ENCODE results near the gene NCR2. TPM values are rescaled to one million over a fixed set of nuclear protein-coding genes. Genes with fewer than 3 reads are reported as not detected.

NCR2 gene
- total RNA-seq, 1 experiment from 2014 or later = not detected

DNA sequence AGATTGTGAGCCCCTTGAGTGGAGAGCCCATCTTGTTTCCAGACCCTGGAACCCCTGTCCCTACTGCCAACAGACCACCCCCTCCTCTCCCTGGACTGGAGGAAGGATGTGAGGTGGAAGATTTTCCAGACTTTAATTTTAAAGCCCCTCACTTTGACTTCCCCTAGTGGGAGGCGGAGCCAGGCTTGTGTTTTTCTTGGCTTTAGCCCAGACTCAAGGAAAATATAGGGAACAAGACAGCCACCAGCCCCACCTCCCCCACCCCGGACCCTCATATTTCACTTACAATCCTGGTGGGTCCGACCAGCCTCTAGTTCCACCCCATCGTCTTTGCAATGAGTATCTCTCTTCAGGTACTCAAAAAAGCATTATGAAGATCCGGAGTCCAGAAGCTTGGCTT lies 40.8 kb downstream of the NCR2 start:
- H4K20me1 ChIP-seq (ENCODE audit: insufficient read depth) = no peaks in the 10 kb centered on the region
- CTCF ChIA-PET = no interaction called here
- no peak overlapping the region for H3K27ac ChIP-seq
- H3K9me2 ChIP-seq (ENCODE audit: insufficient read depth) = no peaks in the 10 kb centered on the region
- H3K4me2 ChIP-seq = no peak overlapping the region
- no peak overlapping the region for H2AFZ ChIP-seq
- TF ChIP-seq EZH2 (IDR thresholded peaks at IDR 0.05; ENCODE audit: low read depth) = no peak
- no peak for TF ChIP-seq CTCF (conservative IDR thresholded peaks at IDR 0.05)
- H3K4me3 ChIP-seq = no peak overlapping the region
- POLR2A ChIA-PET (ENCODE audit: unreplicated experiment) = no interaction called here
- DNase-seq = no peak
- no peaks in the 10 kb centered on the region for H3K4me1 ChIP-seq (replicated peaks; ENCODE audit: insufficient read depth)
- no peaks in the 10 kb centered on the region for H3K36me3 ChIP-seq (ENCODE audit: low read depth)
- H3K27me3 ChIP-seq (ENCODE audit: insufficient read depth, low read depth) = 0 out of 2 replicates have a peak, but pooled peaks cover 13% of the 10 kb centered on the region
- H3K79me2 ChIP-seq (ENCODE audit: low read depth) = no peaks in the 10 kb centered on the region
- BruUV-seq (replicated peaks) = no TSS peak
- no peaks in the 10 kb centered on the region for H3F3A ChIP-seq (ENCODE audit: insufficient read depth, low read depth)
- intact Hi-C loops (cut with micrococcal nuclease; ENCODE audit: unreplicated experiment) = no loop called here
- no peaks in the 10 kb centered on the region for H3K9me3 ChIP-seq (ENCODE audit: insufficient read depth, low read depth)

DNA sequence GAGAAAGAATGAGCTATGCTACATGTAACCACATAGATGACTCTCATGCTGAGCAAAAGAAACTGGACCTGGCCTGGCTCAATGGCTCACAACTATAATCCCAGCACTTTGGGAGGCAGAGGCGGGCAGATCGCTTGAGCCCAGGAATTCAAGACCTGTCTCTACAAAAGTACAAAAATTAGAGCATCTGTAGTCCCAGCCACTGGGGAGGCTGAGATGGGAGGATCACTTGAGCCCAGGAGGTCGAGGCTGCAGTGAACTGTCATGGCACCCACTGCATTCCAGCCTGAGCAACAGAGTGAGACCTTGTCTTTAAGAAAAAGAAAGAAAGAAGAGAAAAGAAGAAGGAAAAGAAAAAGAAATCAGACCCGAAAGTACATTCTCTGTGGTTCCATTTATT lies 41.7 kb downstream of the NCR2 start:
- no TSS peak for BruUV-seq (replicated peaks)
- ChIA-PET POLR2A (ENCODE audit: unreplicated experiment) (no interaction called here), CTCF (no interaction called here)
- DNase-seq = no peak
- Histone ChIP-seq H3K27me3 (ENCODE audit: insufficient read depth, low read depth) (0 out of 2 replicates have a peak, but pooled peaks cover 13% of the 10 kb centered on the region), H2AFZ (no peak overlapping the region), H3F3A (ENCODE audit: insufficient read depth, low read depth) (no peaks in the 10 kb centered on the region), H3K79me2 (ENCODE audit: low read depth) (no peaks in the 10 kb centered on the region), H3K9me2 (ENCODE audit: insufficient read depth) (no peaks in the 10 kb centered on the region), H3K36me3 (ENCODE audit: low read depth) (no peaks in the 10 kb centered on the region), H3K4me3 (no peak overlapping the region), H3K4me2 (no peak overlapping the region), H3K27ac (no peak overlapping the region), H3K9me3 (ENCODE audit: insufficient read depth, low read depth) (no peaks in the 10 kb centered on the region), H4K20me1 (ENCODE audit: insufficient read depth) (no peaks in the 10 kb centered on the region), H3K4me1 (replicated peaks; ENCODE audit: insufficient read depth) (no peaks in the 10 kb centered on the region)
- TF ChIP-seq CTCF (conservative IDR thresholded peaks at IDR 0.05) (no peak), EZH2 (IDR thresholded peaks at IDR 0.05; ENCODE audit: low read depth) (no peak)
- intact Hi-C loops (cut with micrococcal nuclease; ENCODE audit: unreplicated experiment) = no loop called here

- H3K4me3 ChIP-seq = no peak overlapping the region
- no peaks in the 10 kb centered on the region for H3K9me2 ChIP-seq (ENCODE audit: insufficient read depth)
- ChIA-PET CTCF (interaction anchor here (0.6 kb wide), 1 partner anchor 9 kb away, joined by 3 read pairs; no protein-coding TSS in a partner anchor), POLR2A (ENCODE audit: unreplicated experiment) (no interaction called here)
- H3K4me2 ChIP-seq = no peak overlapping the region
- no peaks in the 10 kb centered on the region for H4K20me1 ChIP-seq (ENCODE audit: insufficient read depth)
- H3K9me3 ChIP-seq (ENCODE audit: insufficient read depth, low read depth) = no peaks in the 10 kb centered on the region
- intact Hi-C loops (cut with micrococcal nuclease; ENCODE audit: unreplicated experiment) = no loop called here
- H3K79me2 ChIP-seq (ENCODE audit: low read depth) = no peaks in the 10 kb centered on the region
- H3K36me3 ChIP-seq (ENCODE audit: low read depth) = no peaks in the 10 kb centered on the region
- no peak overlapping the region for H2AFZ ChIP-seq
- H3K27ac ChIP-seq = no peak overlapping the region
- H3K27me3 ChIP-seq (ENCODE audit: insufficient read depth, low read depth) = peaks cover 21% of the 10 kb centered on the region
- H3K4me1 ChIP-seq (replicated peaks; ENCODE audit: insufficient read depth) = no peaks in the 10 kb centered on the region
- no peak for DNase-seq
- no TSS peak for BruUV-seq (replicated peaks)
- no peak for TF ChIP-seq EZH2 (IDR thresholded peaks at IDR 0.05; ENCODE audit: low read depth)
- TF ChIP-seq CTCF (conservative IDR thresholded peaks at IDR 0.05) = no peak
- H3F3A ChIP-seq (ENCODE audit: insufficient read depth, low read depth) = no peaks in the 10 kb centered on the region
Measured at GRCh38 chr6:41379306-41379705, 43.9 kb downstream of the NCR2 start.

Data from PC-9 (cell line).